HG03159 (cell line): ENCODE data around the gene ZNF777.
"Not testable (repeated sequence)": the region's sequence is repeated elsewhere in the genome, so short reads cannot be mapped to it uniquely, and the experiment has no call there.

Experiments used
- ATAC-seq: cut with Tn5 transposase; IDR thresholded peaks from one replicate; pipeline ENCODE4 v1.9.1; 2021; ENCODE audit warnings: mild to moderate bottlenecking, moderate library complexity; ENCODE audit not compliant: unreplicated experiment

Gene ZNF777

GRCh38 chr7:149422162-149422913 is 38.5 kb downstream of the ZNF777 start:
- peak; percentile 96 for ATAC-seq

- no peak for ATAC-seq
Measured at GRCh38 chr7:149420006-149420405, 40.9 kb downstream of the ZNF777 start.

- ATAC-seq = no peak
Measured at GRCh38 chr7:149415391-149416071, 45.3 kb downstream of the ZNF777 start.

DNA sequence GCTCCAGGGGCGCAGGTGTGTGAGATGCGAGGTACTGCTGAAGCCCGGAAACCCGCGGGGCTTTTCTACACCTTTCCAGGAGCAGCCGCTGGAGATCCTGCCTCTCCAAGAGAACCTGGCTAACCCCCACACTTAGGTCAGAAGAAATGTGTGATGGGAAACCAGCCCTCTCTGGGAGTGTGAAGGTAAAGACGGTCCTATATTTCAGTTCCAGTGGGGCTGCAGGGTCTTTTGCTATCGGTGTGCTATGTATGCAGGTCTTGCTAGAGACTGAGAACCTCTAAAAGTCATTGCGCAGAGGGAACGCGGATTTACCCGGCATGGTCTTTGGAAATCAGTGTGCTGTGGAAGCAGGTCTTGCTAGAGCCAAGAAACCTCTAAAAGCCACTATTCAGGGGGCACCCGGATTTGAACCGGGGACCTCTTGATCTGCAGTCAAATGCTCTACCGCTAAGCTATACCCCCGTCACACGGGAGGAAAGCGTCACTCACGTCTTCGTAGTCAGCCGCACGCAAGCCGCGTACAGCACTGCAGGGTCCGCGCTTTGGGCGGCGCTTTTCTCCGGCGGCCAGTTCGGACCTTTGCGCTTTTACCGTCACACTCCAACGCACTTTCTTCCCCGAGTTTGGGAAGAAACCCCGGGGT is 46.0 kb downstream of the ZNF777 start:
- no peak for ATAC-seq

- ATAC-seq = no peak
Measured at GRCh38 chr7:149414171-149414570, 46.7 kb downstream of the ZNF777 start.

- ATAC-seq = not testable (repeated sequence)
Measured at GRCh38 chr7:149413083-149413482, 47.8 kb downstream of the ZNF777 start.

DNA sequence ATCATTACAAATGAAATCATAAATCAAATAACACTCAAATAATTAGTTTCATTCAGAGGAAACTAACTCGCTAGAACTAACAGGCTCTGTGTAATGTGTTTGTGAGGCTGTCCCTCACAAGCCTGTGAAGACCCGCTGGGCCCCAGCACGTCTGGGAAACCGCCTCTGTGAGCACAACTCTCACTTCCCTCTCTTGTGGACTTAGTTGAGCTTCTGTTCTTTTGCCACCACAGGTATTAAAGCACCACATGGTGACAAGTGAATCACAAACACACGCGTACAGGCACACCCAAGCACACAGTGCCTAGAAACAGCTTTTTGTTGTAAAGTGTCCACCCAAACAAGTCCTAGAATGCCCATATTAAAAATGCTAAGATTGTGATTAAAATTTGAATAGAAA is 51.0 kb downstream of the ZNF777 start:
- peak; percentile 87 for ATAC-seq

DNA sequence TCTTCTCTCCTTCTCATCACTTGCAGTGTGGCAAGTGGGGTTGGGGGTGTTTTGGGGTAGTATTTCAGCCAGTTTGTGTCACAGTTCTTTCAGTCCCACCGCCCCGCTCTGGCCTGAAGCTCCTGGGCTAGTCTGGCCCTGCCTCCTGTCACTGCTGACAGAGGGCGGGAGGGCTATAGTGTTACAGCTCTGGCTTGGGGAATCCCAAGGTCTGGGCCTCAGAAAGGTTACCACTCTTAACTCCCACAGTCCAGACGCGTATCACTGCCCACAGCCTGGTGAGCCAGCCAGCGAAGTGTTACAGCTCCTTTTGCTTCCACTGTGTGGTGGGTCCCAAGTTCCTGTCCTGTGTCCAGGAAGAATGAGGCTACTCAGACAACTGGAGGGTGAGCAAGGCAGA is 56.0 kb downstream of the ZNF777 start:
- no peak for ATAC-seq

DNA sequence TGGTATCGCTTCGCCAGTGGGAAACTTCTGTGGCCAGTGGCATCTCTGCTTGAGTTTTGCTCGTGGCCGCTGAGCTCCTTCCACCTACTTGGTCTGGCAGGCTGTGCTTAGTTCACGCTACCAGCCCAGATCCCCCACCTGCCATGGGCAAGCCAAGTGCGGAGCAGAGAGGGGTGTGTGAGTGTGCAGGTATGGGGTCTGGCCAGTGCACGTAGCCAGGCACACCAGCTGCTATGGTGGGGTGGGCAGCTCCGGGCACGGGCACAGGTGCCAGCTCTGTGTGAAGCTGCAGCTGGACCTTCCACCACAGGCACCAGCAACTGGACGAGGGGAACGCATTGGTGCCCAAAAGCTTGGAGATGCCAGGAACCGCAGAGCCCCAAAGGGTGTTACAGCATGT is 56.5 kb downstream of the ZNF777 start:
- no peak for ATAC-seq

- ATAC-seq = no peak
Measured at GRCh38 chr7:149398195-149398820, 62.6 kb downstream of the ZNF777 start.

DNA sequence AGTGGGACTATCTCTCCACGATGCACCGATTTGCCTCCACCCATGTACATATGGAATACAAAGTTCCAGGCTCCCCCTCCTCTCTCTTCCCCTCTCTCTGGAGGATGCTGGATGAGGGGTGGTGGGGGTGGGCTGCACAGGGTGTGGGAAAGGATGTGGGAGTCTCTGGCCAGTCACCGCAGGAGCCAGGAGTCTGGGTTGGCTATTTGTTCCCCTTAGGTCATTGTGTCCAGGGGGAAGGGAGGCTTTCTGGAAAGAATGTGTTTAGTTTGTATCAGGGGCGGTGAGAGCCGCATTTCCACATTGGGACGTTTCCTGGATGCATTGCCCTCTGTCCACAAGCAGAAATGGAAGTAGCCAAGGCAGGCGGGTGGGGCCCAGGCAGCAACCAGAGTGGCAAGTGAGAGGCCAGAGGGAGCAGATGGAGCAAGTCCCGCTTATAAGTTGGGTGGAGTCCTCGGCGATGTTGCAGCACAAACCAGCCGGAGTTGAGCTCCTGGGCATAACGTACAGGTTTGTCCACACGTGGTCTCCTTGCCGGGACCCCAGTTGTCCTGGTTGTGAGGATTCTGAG is 63.3 kb downstream of the ZNF777 start:
- no peak for ATAC-seq

DNA sequence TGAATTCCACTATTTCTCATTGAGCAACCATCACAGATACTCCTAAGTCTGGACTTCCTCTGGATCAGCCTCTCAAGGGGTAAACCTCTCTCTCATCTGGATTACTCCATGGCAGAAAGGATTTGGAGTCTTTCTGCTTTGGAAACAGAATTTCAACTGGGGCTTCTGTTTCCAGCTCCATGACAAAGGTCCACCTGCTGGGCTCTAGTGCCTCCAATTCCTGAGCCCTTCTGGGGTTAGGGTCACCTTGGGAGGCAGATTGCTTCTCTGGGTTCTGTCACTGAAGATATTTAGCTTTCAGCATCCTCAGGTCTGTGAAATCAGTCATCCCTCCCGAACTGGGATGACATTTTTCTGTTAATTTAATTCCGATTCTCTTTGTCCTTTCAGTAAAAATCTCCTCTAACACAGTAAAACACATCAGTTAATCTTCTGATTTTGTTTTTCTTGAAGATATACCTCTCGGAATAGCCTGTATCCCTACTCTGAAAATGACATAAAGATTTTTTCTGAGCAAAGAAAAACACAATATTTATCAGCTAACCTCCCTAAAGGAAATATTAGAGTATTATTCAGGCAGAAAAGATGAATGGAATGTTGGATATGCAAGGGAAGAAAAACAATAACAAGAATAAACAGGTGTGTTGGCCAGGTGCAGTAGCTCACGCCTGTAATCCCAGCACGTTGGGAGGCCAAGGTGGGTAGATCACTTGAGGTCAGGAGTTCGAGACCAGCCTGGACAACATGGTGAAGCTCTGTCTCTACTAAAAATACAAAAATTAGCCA is 72.1 kb downstream of the ZNF777 start:
- ATAC-seq = not testable (repeated sequence)

DNA sequence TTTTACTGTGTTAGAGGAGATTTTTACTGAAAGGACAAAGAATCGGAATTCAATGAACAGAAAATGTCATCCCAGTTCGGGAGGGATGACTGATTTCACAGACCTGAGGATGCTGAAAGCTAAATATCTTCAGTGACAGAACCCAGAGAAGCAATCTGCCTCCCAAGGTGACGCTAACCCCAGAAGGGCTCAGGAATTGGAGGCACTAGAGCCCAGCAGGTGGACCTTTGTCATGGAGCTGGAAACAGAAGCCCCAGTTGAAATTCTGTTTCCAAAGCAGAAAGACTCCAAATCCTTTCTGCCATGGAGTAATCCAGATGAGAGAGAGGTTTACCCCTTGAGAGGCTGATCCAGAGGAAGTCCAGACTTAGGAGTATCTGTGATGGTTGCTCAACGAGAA is 74.3 kb downstream of the ZNF777 start:
- not testable (repeated sequence) for ATAC-seq

GRCh38 chr7:149385195-149385950 is 75.5 kb downstream of the ZNF777 start:
- no peak for ATAC-seq
